COLO668 (cell line): ENCODE results near the gene CD96.
"Not testable (repeated sequence)": the region's sequence is repeated elsewhere in the genome, so short reads cannot be mapped to it uniquely, and the experiment has no call there.

Experiments used
- DNase-seq: peaks from one replicate; lab custom pipeline; 2025; ENCODE audit not compliant: unreplicated experiment; lab: John Stamatoyannopoulos, UW

Gene CD96

GRCh38 chr3:111618945-111619344 is 76.9 kb downstream of the CD96 start:
- no peak for DNase-seq

- DNase-seq: no peak
Measured at GRCh38 chr3:111619833-111620232, 77.8 kb downstream of the CD96 start.

- DNase-seq: no peak
Measured at GRCh38 chr3:111621535-111621934, 79.5 kb downstream of the CD96 start.

- no peak for DNase-seq
Measured at GRCh38 chr3:111627092-111627491, 85.1 kb downstream of the CD96 start.

- DNase-seq: not testable (repeated sequence)
Measured at GRCh38 chr3:111629018-111629417, 87.0 kb downstream of the CD96 start.

- not testable (repeated sequence) for DNase-seq
Measured at GRCh38 chr3:111630638-111631037, 88.6 kb downstream of the CD96 start.

- no peak for DNase-seq
Measured at GRCh38 chr3:111635403-111635802, 93.4 kb downstream of the CD96 start.

- DNase-seq: no peak
Measured at GRCh38 chr3:111636366-111636885, 94.4 kb downstream of the CD96 start.

GRCh38 chr3:111639316-111639715 is 97.3 kb downstream of the CD96 start:
- no peak for DNase-seq

GRCh38 chr3:111648991-111649579 is 107.1 kb downstream of the CD96 start:
- DNase-seq: no peak

- DNase-seq: no peak
Measured at GRCh38 chr3:111650378-111651275, 108.6 kb downstream of the CD96 start.

- DNase-seq: no peak
Measured at GRCh38 chr3:111652492-111653180, 110.6 kb downstream of the CD96 start.

GRCh38 chr3:111653766-111654165 is 111.8 kb downstream of the CD96 start:
- DNase-seq: no peak

GRCh38 chr3:111662012-111662411 is 120.0 kb downstream of the CD96 start:
- no peak for DNase-seq

GRCh38 chr3:111662907-111663306 is 120.9 kb downstream of the CD96 start:
- no peak for DNase-seq

GRCh38 chr3:111666041-111666735 is 124.2 kb downstream of the CD96 start:
- DNase-seq: no peak

GRCh38 chr3:111667170-111667569 is 125.2 kb downstream of the CD96 start:
- no peak for DNase-seq

GRCh38 chr3:111667621-111668239 is 125.7 kb downstream of the CD96 start:
- DNase-seq: no peak

- DNase-seq: no peak
Measured at GRCh38 chr3:111668326-111668725, 126.3 kb downstream of the CD96 start.

- no peak for DNase-seq
Measured at GRCh38 chr3:111668888-111669488, 127.0 kb downstream of the CD96 start.
